Sigmoid colon (tissue), 4 donors: Measurements from ENCODE around the gene CTNNBL1.

Experiments
- CTCF ChIP-seq, 4 experiments: fragments of 450-650 bp in 3 of 4; fragments of 200-600 bp in 1 of 4; IDR thresholded peaks; one replicate each; pipeline ENCODE4 v1.5.1; 2016 to 2019; ENCODE audit warnings: antibody characterized with exemption in 4 of 4, mild to moderate bottlenecking in 3 of 4, moderate library complexity in 2 of 4
- EP300 ChIP-seq, 4 donors: sonication (generic); formaldehyde crosslinking; IDR thresholded peaks; one replicate each; pipeline ENCODE4 v1.6.1; 2017; ENCODE audit warnings: antibody characterized with exemption in 4 of 4
- POLR2A ChIP-seq, 2 donors: fragments of 450-650 bp; IDR thresholded peaks; one replicate each; pipeline ENCODE4 v1.6.1; 2016; ENCODE audit warnings: antibody characterized with exemption in 2 of 2, mild to moderate bottlenecking in 2 of 2, moderate library complexity in 2 of 2
- POLR2AphosphoS5 ChIP-seq, 4 donors: sonication (generic); formaldehyde crosslinking; IDR thresholded peaks; one replicate each; pipeline ENCODE4 v1.6.1; 2017; ENCODE audit warnings: antibody characterized with exemption in 4 of 4

DNA sequence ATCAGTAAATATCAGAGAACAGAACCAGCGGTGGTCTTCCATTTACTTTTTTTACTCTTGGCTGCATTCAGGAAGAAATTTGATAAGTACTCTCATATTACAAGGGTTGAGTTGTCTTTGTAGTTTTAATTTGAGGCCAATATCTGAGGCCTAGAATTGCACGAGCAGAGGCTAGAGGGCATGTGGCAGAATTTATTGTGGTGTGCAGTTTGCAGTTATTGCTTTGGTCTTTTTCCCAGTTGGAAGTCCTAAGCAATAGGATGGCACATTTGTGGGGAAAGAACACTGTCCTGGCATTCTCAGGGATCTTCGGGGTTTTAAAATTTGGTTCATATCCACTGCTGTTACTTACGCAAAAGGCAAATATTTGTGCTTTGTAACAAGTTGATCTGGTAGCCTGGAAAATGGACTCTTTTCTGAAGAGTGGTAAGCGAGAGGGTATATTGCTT lies 66.0 kb downstream of the CTNNBL1 start:
- TF ChIP-seq CTCF (IDR thresholded peaks at IDR 0.05): no peak
- TF ChIP-seq POLR2A (IDR thresholded peaks at IDR 0.05): no peak
- TF ChIP-seq EP300 (IDR thresholded peaks at IDR 0.05): no peak
- TF ChIP-seq POLR2AphosphoS5 (IDR thresholded peaks at IDR 0.05): no peak
